CD4-positive, alpha-beta T cell treated with Interleukin-4 for 1 hour (primary cell): ENCODE results near the gene CCN5.
"Not testable (repeated sequence)": the region's sequence is repeated elsewhere in the genome, so short reads cannot be mapped to it uniquely, and the experiment has no call there.

Experiments used
- DNase-seq, 2 donors: peaks; one replicate each; pipeline ENCODE4 v3.0.0-alpha.2; 2020 to 2022

The CCN5 gene

GRCh38 chr20:44762466-44763140 is 47.4 kb downstream of the CCN5 start:
- no peak for DNase-seq

- not testable (repeated sequence) for DNase-seq
These were observed 48.6 kb downstream of the CCN5 start for GRCh38 chr20:44763798-44764197.

- DNase-seq: no peak
These were observed 49.9 kb downstream of the CCN5 start for GRCh38 chr20:44765091-44765490.

- DNase-seq: no peak
These were observed 50.7 kb downstream of the CCN5 start for GRCh38 chr20:44765701-44766347.

- DNase-seq: no peak
These were observed 53.1 kb downstream of the CCN5 start for GRCh38 chr20:44768256-44768655.

GRCh38 chr20:44768854-44769480 is 53.8 kb downstream of the CCN5 start:
- DNase-seq: no peak

GRCh38 chr20:44769481-44769863 is 54.3 kb downstream of the CCN5 start:
- DNase-seq: no peak

- no peak for DNase-seq
These were observed 55.5 kb downstream of the CCN5 start for GRCh38 chr20:44770484-44771171.

GRCh38 chr20:44771172-44771535 is 56.0 kb downstream of the CCN5 start:
- DNase-seq: no peak

GRCh38 chr20:44772636-44773035 is 57.5 kb downstream of the CCN5 start:
- no peak for DNase-seq

- no peak for DNase-seq
These were observed 58.1 kb downstream of the CCN5 start for GRCh38 chr20:44773070-44773829.

- no peak for DNase-seq
These were observed 61.8 kb downstream of the CCN5 start for GRCh38 chr20:44776980-44777379.
